ENCODE measurements around the gene SNX5. TPM values are rescaled to one million over a fixed set of nuclear protein-coding genes. Genes with fewer than 3 reads are reported as not detected.

SNX5 gene
- total and polyA plus RNA-seq, 9 of the 15 experiments (the other 6 are each of a cell fraction or from before 2014, with no cell fraction given): 53.5 to 276 (median 160) TPM

GRCh38 chr20:17925141-17925939 is 43.3 kb downstream of the SNX5 start (continued):
- TF ChIP-seq ZNF512 (tag; IDR thresholded peaks at IDR 0.05) (no peak), NKRF (IDR thresholded peaks at IDR 0.05; ENCODE audit: borderline replicate concordance) (no peak), SNRNP70 (optimal IDR thresholded peaks at IDR 0.05; ENCODE audit: low read depth, low read length) (no peak), E2F3 (CRISPR knock-in tag; IDR thresholded peaks at IDR 0.05) (no peak), ARID4B (CRISPR knock-in tag; IDR thresholded peaks at IDR 0.05) (no peak), SRSF1 (IDR thresholded peaks at IDR 0.05; ENCODE audit: low read depth, low read length) (no peak), RNF2 (IDR thresholded peaks at IDR 0.05) (peak; percentile 84), MBD1 (CRISPR knock-in tag; IDR thresholded peaks at IDR 0.05) (no peak), BACH1 (tag; IDR thresholded peaks at IDR 0.05) (no peak), ZNF589 (CRISPR knock-in tag; IDR thresholded peaks at IDR 0.05; ENCODE audit: low read depth) (no peak), CEBPB (tag; IDR thresholded peaks at IDR 0.05) (no peak), FOXO4 (CRISPR knock-in tag; IDR thresholded peaks at IDR 0.05) (no peak), OTX1 (CRISPR knock-in tag; IDR thresholded peaks at IDR 0.05) (no peak), CCNT2 (IDR thresholded peaks at IDR 0.05; ENCODE audit: borderline replicate concordance, extremely low read depth, insufficient read length, low read depth, low read length) (peak; percentile 89), EWSR1 (IDR thresholded peaks at IDR 0.05; ENCODE audit: borderline replicate concordance, low read depth, partially characterized antibody) (no peak), TBP (optimal IDR thresholded peaks at IDR 0.05; ENCODE audit: low read depth, low read length) (no peak)

Data from K562 (cell line).